Left kidney (tissue), 2 donors: ENCODE results near the gene CCDC30. TPM values are rescaled to one million over a fixed set of nuclear protein-coding genes. Genes with fewer than 3 reads are reported as not detected.
"Not testable (repeated sequence)": the region's sequence is repeated elsewhere in the genome, so short reads cannot be mapped to it uniquely, and the experiment has no call there.

ENCODE experiments used
- DNase-seq: peaks from one replicate; pipeline ENCODE4 v3.0.0-alpha.2; 2013
- polyA plus RNA-seq: library from polyadenylated mRNA; unstranded; fragments of 120-200 nt; gene quantifications from one replicate; pipeline ENCODE4 v1.2.1, GENCODE V29; 2013; ENCODE audit not compliant: insufficient read length

CCDC30 gene
- polyA plus RNA-seq, 1 donor = 26.7 TPM

DNA sequence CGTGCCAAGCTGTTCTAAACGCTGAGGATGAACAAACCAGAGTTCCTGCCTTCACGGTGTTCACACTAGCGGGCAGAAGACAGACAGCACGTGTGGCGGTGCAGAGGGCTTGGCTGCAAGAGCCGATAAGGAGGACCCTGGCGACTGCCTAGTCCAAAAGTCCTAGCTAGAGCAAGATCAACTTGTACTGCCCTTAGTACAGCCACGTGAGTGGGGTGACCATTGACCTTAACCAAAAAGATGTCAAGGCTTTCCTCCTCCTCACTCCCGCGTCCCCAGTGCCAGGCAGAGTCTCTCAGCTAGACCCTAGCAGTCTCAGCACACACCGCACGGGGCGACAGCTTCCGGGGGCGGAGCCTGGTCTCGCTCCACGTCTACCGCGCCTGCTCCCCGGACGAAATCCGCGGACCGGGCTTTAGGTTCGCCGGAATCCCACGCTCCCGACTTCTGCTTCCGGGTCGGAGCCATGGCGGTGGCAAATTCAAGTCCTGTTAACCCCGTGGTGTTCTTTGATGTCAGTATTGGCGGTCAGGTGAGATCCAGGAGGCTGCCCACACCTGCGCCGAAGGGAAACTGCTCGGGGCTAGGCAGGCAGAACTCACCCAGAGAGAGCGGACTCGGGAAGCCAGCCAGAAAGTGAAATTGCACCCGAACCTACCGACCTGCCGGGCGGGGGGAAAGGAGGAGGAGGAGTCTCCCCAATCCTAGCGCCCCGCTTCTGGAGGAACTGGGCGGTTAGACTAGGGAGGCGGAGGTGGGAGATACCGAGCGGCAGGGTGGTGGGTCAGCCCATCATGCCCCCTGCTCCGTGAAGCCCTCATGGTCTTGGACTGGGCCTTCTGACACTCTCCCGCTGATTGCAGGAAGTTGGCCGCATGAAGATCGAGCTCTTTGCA lies 195.1 kb downstream of the CCDC30 start, which contains the start of gene PPIH:
Gene PPIH (plus strand): TSS at position 443 of the 896 bp plus-strand sequence. CDS start 24 bp downstream, at position 467.
- DNase-seq = peak; percentile 94

DNA sequence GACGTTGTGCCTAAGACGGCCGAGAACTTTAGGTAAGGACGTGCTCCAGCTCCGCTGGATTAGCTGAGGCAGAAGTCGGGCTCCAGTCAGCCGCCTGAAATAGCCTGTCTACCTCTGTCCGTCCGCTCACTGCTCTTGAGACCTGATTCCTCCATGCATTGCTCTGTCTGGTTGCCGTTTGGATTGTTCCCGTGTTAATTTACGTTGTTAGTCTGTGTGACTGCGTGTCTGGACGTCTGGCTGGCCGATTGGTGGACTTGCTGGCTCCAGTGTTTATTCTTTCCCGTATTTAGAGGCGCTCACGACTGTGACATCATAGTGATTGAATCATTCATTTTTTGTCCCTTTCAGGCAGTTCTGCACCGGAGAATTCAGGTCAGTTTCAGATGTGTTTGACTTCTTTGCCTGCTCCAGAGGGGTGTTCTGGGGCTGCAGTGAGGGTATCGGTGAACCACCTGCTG lies 195.8 kb downstream of the CCDC30 start:
- no peak for DNase-seq

DNA sequence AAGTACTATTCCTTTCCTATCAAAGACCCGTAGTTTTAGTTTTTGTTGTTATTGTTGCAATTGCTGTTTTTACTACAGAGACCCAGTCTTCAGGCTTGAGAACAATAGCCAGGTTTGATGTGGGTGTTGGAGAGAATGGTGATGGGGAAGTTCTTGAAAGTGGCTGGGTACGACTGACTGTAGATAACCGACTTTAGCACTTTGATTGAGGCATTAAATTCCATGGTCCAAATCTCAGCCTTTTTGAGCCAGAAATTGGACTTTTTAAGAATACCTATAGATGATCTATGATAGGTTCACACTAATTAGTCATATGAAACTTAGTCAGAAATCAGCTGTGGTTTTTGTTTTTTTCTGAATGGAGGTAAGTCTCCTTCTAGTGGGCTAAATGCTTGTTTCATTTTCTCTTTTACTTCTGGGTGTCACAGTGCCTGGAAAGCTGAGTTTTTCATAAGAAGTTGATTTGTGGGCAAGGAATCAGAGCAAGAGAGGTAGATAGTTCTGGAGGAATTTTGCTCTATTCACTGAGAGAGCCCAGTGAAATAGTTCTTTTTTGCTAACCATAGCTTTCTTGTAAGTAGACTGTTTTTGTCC lies 197.9 kb downstream of the CCDC30 start:
- DNase-seq = no peak

DNA sequence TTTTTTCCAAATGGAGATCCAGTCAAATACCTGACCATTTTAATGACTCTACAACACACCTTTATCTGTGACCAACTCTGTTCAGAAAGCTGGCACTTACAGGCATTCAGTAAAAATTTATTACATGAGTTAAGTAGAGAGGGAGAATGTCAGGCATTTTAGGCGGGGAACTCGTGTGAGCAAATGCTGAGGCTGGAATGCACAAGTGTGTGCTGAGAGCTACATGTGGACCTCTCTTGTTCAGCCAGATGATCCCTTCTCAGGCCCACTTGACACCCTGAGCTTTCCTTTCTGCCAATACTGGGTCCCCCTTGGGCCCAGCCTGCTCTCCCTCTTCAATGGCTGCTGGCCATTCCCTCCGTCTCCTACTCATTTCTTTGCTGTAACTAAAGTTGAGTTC lies 206.8 kb downstream of the CCDC30 start:
- DNase-seq = no peak

DNA sequence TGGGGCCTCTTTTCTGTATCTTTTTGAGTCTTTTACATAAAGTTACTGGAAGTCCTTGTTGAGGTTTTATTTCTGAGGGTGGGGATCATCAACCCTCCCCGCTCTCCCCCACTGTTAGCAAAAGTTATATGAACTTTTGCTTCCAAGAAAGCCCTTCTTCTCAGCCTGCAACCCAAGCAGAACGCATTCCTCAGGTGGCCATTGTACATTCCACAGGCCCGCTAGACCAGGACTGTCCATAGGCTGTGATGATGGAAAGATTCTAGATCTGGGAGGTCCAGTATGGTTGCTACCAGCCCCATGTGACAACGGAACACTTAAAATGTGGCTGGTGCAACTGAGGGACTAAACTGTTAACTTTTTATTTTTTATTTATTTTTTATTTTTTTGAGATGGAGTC lies 207.3 kb downstream of the CCDC30 start:
- no peak for DNase-seq

DNA sequence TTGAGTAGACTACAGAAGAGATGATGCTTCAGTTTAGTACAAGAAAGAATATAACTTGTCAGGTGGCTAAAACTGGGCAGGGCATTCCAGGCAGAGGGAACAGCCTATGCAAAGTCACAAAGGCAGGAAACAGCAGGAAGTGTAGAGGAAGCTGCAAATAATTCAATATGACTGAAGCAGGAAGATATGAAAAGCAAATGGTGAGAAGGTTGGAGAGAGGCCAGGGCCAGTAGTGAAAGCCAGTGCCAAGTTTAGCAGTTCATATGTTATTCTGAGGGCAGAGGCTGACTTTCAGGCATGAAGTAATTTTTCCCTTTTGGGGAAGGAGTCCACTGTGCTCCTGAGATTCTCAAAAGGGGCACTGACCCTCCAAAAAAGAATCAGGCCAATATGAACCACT lies 211.1 kb downstream of the CCDC30 start:
- no peak for DNase-seq

DNA sequence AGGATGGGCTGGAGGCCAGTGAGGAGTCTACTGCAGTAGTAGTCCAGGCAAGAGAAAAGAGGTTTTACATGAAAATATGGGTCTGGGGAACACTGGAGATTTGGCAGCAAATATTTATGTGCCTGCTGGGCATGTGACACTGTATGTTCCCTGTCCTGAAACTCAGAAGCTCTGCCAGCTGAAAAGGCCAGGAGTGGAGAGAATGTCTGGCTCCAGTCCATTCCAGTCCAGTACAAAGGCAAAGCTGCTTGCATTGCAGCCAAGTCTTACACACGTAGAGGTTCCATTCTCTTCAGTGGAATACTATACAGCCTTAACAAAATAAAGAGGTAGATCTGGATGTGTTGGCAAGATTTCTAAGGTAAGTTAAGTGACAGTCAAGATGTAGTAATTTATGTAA lies 211.6 kb downstream of the CCDC30 start:
- no peak for DNase-seq

DNA sequence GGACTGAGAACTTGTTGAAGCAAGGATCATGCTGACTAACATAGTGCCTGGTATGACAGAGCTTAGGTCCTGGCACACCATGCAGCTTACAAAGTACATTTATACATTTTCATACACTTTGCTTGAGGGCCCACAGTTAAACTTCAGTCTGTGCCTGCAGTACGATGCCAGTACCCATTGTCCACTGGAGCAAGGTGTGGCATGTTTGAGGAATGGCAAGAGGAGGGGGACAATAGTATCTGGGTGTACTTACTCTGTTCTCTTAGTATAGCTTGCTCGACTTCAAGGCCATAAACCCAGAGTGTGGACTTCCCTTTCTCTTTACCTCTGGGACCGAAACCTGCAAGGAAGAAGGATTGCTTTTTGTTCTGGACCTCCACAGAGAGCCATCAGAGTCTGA lies 212.4 kb downstream of the CCDC30 start:
- DNase-seq = no peak

DNA sequence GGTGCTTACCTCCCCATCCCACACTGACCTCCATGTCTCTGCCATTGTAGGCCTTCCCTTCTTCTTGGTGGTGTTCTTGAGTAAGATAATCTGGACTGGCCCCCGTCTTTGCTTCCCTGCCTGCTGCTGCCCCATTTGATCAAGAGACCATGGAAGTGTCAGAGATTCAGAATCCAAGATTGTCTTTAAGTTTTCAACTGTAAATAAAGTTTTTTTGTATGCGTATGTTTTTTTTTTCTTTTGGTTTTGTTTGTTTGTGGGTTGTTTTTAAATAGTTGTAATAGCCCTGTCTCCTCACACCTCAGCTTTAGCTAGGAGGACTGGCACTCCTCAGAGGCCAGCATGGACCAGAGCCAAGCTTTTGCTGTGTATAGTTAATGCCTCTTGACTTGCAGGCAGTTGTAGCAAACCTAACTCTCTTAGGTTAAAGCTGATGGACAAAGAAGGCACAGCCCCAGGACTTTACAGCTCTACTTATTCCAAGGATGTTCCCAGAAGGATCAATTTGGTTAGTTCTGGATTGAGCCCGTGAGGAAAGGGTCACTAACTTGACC lies 213.5 kb downstream of the CCDC30 start:
- no peak for DNase-seq

DNA sequence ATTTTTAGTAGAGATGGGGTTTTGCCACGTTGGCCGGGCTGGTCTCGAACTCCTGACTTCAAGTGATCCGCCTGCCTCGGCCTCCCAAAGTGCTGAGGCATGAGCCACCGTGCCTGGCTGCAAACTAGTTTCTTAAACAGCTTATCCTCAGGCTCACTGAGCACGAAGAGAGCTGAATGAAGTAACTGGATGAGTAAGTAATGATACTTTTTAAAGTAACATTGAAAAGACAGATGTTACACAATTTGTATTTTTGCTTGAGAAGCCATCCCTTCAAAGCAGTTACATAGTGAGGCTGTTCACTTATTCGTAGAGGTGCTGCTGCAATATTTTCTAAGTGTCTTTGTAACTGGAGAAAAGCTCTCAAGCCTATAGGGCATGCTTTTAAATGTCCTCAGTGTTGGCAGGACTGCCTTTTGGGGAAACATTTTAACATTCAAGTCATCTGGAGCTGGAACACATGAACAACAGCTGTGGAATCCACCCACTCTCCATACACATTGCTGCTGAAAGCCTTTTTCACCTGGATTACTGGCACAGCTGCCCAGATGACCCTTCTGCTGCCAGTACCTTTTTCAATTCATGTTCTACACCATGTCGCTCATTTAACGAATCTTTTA lies 216.4 kb downstream of the CCDC30 start:
- DNase-seq = no peak

DNA sequence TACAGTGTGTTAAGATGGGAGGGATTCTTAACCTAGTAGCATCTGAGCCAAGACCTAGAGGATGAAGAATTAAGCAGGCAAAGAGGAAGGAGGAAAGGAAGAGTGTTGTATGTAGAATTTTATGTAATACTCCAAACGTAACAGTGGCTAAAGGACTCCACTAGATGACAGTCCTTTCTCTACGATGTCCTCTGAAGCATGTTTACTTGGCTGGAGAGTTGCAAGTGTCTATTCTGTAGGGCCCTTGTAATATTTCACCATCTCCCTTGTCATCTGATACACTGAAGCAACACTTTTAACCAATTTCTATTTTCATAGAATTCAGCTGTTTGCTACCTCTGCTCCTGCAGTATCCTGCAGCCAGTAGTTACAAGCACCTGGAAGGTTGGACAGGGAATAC lies 217.0 kb downstream of the CCDC30 start:
- no peak for DNase-seq

DNA sequence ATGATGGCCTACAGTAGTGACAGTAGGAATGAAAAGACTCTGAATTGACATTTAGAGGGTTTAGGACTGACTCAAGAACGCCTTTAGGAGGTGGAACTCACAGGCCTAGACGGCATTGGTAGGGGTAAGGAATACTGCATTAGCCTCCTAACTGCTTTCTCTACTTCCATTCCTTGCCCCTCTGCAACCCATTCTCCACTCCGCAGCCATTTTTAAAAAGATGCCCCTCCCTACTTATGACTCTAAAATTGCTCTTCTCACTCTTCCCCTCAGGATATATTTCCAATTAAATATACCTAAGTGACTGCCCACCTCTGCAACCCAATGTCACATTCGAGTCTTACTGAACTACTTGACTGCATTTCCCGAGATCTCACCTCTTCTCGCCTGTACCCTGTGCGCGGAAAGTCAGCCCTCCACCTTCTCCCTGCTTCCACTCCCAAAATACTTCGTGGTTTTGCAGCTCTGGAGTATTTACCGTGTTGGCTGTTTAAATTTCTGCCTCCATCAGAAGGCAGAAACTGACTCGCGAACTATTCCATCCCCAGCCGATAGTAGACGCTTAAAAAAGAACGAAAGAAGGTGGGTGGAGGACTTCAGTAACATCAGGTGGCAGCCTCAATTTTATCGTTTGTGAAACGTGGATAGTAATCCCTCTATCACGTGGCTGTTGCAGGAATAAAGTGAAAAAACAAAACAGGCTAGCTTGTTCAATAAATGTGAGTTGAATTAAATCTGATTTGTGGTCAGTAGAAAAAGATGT lies 218.0 kb downstream of the CCDC30 start:
- no peak for DNase-seq

DNA sequence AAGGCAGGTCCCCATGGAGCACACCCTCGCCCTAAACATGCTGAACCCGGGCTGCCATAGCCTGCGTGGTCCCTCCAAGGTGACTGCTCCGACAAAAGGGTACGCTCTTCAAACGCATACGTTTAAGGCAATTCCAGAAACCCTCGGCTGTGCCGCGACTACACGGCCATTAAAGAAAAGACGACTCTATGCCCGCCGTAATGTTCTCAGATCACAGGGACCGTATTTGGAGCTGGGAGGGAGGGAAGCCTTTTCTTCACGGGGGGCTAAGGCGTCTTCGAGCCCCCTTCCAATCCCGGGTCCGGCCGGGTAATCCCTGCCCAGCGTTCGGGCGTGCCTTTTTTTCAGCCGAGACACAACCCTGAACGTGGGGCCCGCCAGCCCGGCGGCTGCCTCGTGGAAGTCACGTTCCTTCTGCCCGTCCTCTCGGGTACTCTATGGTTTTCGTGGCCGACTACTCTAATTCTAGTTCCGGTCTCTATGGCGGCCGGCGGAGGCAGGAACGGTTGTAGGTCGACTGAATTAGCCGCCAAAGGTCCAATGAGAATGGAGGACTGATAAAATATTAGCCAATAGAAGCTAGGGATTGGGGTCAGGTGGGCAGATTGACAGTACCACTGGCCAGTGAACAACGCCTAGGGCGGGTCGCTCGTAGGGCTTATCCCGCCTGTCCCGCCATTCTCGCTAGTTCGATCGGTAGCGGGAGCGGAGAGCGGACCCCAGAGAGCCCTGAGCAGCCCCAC lies 218.8 kb downstream of the CCDC30 start, which contains the start of gene YBX1:
Gene YBX1 (plus strand): TSS at position 678 of the 743 bp plus-strand sequence. CDS start 148 bp downstream, outside the sequence.
- peak; percentile 98 for DNase-seq

DNA sequence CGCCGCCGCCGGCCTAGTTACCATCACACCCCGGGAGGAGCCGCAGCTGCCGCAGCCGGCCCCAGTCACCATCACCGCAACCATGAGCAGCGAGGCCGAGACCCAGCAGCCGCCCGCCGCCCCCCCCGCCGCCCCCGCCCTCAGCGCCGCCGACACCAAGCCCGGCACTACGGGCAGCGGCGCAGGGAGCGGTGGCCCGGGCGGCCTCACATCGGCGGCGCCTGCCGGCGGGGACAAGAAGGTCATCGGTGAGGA lies 219.3 kb downstream of the CCDC30 start:
- DNase-seq = not testable (repeated sequence)

DNA sequence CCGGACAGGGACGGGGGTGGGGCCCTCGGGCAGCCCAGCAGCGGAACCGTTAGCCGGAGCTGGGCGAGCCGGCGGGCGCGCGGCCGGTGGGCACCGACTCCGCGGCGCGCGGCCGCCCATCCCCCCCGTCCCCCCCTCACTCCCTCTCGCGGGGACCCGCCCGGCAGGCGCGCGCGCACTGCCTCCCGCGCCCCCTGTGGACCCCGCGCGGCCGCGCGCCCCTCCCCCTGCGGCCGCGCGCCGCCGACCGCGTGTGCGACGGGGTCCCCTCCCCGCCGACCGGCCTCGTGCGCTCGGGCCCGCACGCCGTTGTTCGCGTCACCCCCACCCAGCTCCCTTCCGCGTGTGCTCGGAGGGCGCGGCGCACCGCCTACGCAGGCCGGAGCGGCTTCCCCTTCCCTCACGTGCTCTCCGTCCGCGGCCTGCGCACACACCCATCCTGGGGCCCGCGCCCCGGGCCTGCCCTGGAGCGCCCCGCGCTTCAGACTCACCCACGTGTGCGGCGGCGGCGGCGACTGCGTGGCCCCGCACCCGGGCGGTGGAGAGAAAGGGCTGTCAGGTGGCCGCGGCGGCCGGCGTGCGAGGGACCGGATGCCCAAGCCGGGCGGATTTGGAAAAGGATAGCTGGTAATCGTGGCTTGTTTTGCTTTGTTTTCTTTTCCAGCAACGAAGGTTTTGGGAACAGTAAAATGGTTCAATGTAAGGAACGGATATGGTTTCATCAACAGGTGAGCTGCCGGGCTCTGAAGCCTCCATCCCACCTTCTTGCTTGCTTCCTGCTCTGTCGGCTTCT lies 219.8 kb downstream of the CCDC30 start:
- DNase-seq = no peak

DNA sequence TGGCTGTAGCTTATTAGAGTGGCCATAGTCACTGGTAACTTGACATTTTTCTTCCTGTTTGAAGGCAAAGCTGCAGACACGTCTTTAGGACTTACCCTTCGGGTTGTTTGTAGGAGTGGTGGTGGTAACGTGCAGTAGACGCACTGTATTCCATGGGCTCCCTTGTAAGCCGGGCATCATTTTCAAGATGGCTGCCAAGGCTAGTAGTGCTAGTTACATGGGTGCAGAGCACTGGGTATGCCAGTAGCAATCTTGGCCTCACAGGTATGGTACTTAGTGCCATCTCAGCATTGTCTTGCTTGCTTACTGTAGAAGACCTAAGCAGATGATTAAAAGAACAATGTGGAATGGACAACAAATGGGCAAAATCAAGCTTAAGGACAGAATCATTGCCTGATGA lies 221.1 kb downstream of the CCDC30 start:
- DNase-seq = no peak

DNA sequence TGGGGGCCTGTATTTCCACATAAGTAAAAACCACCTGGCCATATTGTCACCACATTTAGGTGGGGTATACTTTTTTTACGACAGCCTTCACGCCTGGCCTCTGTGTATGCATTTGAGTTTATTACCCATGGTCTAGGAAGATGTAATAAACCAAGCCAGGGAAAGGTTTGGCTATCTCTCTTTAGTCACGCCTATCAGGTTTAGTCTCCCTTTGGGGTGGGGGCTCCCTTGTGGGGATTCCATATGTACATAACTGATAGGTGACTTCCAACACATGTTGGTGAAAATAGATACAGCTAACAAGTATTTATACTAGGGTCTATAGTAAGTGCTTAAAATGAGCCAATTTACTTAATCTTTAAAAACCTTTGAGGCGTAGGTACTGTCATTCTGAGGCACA lies 223.3 kb downstream of the CCDC30 start:
- no peak for DNase-seq

DNA sequence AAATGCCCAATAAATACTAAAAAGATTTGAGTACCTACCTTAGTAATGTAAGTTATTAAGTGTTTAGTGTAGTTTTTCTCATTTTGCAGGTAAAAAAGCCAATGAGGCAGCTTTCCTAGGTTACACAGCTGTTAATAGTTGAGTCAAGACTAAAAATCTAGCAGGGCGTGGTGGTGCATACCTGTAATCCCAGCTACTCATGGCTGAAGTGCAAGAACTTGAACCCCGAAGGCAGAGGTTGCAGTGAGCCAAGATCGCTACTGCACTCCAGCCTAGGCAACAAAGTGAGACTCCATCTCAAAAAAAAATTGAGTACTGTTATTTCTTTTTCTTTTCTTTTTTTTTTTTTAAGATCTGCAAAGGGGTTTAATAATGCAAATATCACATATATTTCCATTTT lies 226.8 kb downstream of the CCDC30 start:
- no peak for DNase-seq

DNA sequence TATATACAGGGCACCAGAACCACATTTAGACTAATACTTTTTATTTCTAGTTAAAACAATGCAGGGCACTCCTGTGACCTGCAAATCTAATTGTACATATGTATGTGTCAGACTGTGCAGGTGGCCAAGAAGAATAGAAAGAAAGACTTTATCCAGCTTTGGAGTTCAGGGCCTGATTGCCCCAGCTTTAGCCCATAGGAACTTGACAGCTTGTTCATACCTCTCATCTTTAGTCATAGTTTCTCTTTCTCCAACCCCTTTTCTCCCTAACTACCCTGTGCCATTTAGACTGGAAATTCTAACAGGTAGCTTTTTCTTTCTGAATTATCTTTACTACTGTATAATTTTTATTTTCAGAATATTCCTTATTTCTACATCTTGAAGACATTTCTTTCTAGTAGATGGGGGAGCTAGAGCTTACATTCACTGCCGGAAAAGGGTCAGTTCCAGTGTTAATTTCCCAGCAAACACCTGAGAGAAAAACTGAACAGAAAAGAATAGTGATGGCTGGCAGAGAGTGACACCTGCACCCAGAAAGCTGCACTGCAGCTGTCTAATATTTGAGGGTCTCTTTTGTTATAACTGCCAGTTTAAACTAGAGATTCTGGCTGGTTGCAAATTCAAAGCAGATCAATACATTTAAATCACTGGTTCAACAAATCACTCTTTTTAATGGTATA lies 227.5 kb downstream of the CCDC30 start:
- no peak for DNase-seq

DNA sequence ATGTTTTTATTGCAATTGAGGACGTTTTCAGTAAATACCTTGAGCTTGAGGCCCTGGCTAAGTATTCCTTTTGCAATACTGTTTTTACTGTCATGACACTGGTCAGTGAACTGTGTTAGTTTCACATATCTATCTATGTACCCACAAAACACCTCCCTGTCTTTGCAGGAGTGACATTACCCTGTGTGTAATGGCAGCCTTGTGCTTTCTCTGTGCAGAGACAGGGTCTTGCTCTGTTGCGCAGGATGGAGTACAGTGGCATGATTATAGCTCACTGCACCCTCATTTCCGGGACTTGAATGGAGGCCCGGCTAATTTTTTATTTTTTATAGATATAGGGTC lies 228.0 kb downstream of the CCDC30 start:
- no peak for DNase-seq
